Measurements from ENCODE around the gene DENND5B.
"Not testable (repeated sequence)": the region's sequence is repeated elsewhere in the genome, so short reads cannot be mapped to it uniquely, and the experiment has no call there.

DENND5B gene

DNA sequence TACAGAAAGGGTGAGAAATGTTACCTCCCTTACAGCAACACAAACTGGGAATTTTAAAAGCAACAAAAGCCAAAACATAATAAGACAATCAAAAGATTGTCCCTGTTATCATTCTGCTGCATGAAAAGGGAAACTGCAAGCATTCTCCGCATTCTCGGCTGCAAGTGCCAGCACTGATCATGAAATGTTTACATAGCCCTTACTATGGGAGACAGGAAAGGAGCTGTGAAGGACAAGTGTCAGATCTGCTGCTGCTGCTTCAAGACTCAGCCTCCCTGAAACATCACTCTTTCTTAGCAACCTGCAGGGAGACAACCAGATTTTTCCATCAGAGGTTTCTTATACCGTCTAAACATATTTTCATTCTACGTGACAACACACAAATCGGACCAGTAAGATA is 20.1 kb downstream of the DENND5B start:
- FAIRE-seq, result no peak
- DNase-seq (ENCODE audit: insufficient read length, low spot score), result no peak
- TF ChIP-seq, protein P1, sequence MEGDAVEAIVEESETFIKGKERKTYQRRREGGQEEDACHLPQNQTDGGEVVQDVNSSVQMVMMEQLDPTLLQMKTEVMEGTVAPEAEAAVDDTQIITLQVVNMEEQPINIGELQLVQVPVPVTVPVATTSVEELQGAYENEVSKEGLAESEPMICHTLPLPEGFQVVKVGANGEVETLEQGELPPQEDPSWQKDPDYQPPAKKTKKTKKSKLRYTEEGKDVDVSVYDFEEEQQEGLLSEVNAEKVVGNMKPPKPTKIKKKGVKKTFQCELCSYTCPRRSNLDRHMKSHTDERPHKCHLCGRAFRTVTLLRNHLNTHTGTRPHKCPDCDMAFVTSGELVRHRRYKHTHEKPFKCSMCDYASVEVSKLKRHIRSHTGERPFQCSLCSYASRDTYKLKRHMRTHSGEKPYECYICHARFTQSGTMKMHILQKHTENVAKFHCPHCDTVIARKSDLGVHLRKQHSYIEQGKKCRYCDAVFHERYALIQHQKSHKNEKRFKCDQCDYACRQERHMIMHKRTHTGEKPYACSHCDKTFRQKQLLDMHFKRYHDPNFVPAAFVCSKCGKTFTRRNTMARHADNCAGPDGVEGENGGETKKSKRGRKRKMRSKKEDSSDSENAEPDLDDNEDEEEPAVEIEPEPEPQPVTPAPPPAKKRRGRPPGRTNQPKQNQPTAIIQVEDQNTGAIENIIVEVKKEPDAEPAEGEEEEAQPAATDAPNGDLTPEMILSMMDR (IDR thresholded peaks at IDR 0.05; ENCODE audit: insufficient read depth, missing control alignments), result no peak

DNA sequence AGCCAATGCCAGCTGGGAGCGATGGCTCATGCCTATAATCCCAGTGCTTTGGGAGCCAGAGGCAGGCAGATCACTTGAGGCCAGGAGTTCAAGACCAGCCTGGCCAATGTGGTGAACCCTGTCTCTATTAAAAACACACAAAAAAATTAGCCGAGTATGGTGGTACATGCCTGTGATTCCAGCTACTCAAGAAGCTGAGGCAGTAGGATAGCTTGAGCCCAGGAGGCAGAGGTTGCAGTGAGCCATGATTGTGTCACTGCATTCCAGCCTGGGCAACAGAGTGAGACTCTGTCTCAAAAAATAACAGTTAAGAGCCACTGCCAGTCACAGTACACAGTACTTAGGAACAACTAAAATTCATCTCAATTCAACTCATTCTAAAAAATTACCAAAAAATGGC is 21.4 kb downstream of the DENND5B start:
- not testable (repeated sequence) for DNase-seq (ENCODE audit: insufficient read length, low spot score); FAIRE-seq

DNA sequence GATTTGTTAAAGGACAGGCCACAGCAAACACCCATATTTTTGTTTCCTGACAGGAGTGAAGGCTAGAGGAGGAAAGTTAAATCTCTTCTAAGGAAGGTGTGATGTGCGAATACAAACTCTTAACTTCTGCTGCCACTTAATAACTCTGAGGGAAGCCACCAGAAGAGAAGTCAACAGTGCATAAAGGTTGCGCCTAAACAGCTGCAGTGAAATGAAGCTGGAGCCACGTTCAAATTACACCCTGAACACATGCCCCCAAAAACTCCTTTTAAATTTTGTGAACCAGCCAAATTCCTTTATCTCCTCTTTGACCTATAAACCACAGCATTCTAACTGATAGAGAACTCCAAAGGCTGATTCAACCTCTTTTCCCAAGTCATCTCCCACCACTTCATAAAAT is 22.4 kb downstream of the DENND5B start:
- DNase-seq (ENCODE audit: insufficient read length, low spot score) (no peak), FAIRE-seq (no peak)
- TF ChIP-seq, protein P1 (IDR thresholded peaks at IDR 0.05; ENCODE audit: insufficient read depth, missing control alignments), result no peak

DNA sequence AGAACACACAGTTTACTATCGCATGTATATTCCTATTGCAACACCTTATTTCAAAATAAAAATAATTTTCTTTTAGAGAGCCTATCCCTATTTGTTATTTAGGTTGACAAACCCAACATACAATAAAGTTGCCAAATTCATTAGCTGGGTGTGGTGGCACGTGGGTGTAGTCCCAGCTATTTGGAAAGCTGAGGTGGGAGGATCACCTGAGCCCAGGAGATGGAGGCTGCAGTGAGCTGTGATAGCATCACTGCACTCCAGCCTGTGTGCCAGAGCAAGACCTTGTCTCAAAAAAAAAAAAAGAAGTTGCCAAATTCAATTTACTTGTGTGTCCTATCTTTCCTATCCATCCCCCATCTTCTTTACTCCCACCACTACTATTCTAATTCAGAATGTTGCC is 23.9 kb downstream of the DENND5B start:
- TF ChIP-seq, protein P1 (IDR thresholded peaks at IDR 0.05; ENCODE audit: insufficient read depth, missing control alignments), result no peak
- no peak for FAIRE-seq
- DNase-seq (ENCODE audit: insufficient read length, low spot score), result no peak

DNA sequence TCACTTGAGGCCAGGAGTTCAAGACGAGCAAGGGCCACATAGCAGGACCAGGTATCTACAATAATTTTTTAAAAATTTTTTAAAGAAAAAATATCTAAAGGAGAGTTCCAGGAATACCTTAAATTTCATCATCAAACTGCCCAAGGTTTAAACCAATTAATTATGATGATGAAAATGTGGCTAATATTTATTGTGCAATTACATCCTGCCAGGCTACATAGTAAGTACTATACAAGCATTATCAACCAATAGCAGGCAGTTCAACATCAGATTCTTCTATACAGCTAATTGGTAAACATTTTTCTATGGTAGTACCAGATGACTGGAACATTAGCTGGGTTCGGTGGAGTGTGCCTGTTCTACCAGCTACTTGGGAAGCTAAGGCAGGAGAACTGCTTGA is 24.4 kb downstream of the DENND5B start:
- TF ChIP-seq, protein P1 (IDR thresholded peaks at IDR 0.05; ENCODE audit: insufficient read depth, missing control alignments), result no peak
- FAIRE-seq, result no peak
- DNase-seq (ENCODE audit: insufficient read length, low spot score), result no peak

DNA sequence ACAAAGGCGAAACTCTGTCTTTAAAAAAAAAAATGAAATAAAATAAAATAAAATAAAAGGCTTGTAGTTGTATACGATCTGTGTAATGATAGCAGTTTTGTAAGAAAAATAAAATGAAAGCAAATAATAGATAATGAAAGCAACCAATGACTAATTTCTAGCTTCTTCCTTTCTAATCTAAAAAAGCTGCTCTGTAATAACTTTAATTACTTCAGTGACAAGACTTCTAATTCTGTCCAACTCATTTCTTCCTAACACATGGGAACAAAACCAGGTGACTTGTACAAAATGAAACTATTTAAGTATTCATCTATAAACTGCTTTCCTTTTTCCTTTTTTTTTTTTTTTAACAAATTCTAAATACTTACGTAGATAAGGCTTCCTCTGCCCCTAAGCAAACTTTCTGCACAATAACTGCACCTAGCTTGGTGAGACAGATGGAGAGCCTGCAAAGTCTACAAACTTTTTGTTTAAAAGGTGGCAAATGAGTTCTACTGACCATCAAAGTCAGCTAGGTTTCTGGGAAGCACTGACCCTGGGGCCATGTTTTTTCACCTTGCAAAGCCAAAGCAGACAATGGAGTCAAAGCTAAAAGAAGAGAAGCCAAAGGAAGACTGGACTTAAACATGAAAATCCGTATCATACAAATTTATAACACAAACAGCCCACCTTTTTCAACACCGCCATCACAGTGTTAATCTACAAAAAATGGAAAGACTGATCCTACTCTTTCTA is 28.2 kb downstream of the DENND5B start:
- TF ChIP-seq, protein P1 (IDR thresholded peaks at IDR 0.05; ENCODE audit: insufficient read depth, missing control alignments), result no peak
- no peak for FAIRE-seq
- DNase-seq (ENCODE audit: insufficient read length, low spot score), result no peak

DNA sequence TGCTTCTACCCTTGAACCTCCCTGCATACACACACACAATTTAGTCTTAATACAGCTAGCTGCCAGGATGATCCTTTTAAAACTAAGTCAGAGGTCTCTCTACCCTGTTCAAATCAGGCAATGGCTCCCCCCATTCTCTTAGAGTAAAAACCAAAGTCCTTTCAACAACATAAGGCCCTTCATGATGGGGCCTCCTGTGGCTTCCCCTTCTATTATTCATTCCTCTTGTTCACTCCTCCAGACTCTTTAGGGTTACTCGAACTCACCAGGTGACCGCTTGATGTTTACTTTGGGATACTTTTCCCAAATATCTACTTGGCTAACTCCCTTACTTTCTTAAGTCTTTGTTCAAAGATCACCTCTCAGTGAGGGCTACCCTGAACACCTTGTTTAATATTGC is 30.4 kb downstream of the DENND5B start:
- DNase-seq (ENCODE audit: insufficient read length, low spot score), result no peak
- no peak for FAIRE-seq
- TF ChIP-seq, protein P1 (IDR thresholded peaks at IDR 0.05; ENCODE audit: insufficient read depth, missing control alignments), result no peak
